BE2C (cell line): ENCODE data around the gene ZNRD2.
A peak's percentile ranks its signal among the peaks of the same experiment; 100 is the strongest.

Experiments
- DNase-seq: peaks from one replicate; pipeline ENCODE4 v3.0.0-alpha.2; 2020
- H3K27me3 ChIP-seq: fragments of 250-450 bp; sonication (Bioruptor Pico); 2 replicates; pipeline ENCODE4 v1.5.1; 2020; ENCODE audit warnings: mild to moderate bottlenecking
- H3K36me3 ChIP-seq: fragments of 250-450 bp; sonication (Bioruptor Pico); 2 replicates; pipeline ENCODE4 v1.5.1; 2020; ENCODE audit warnings: mild to moderate bottlenecking
- H3K4me1 ChIP-seq: fragments of 250-450 bp; sonication (Bioruptor Pico); 2 replicates; pipeline ENCODE4 v1.5.1; 2020
- H3K4me3 ChIP-seq: 2 replicates; pipeline ENCODE4 v1.5.1; 2011; ENCODE audit warnings: low read depth, low read length
- H3K9me3 ChIP-seq: fragments of 250-450 bp; sonication (Bioruptor Pico); 2 replicates; pipeline ENCODE4 v1.5.1; 2020
- CTCF ChIP-seq: IDR thresholded peaks from 2 replicates; pipeline ENCODE4 v1.5.1; 2012; ENCODE audit warnings: mild to moderate bottlenecking, low read depth, low read length

Gene ZNRD2

GRCh38 chr11:65542738-65543390, 27.4 kb upstream of the ZNRD2 start:
- H3K4me3 ChIP-seq: no peak overlapping the region
- no peaks in the 10 kb centered on the region for H3K27me3 ChIP-seq
- no peak for DNase-seq
- no peaks in the 10 kb centered on the region for H3K36me3 ChIP-seq
- no peaks in the 10 kb centered on the region for H3K9me3 ChIP-seq
- H3K4me1 ChIP-seq: no peaks in the 10 kb centered on the region
- TF ChIP-seq CTCF: no peak

- Histone ChIP-seq H3K36me3 (no peaks in the 10 kb centered on the region), H3K4me1 (no peaks in the 10 kb centered on the region), H3K9me3 (no peaks in the 10 kb centered on the region), H3K4me3 (no peak overlapping the region), H3K27me3 (no peaks in the 10 kb centered on the region)
- DNase-seq: no peak
- no peak for TF ChIP-seq CTCF
Observed at GRCh38 chr11:65545853-65546216, 24.4 kb upstream of the ZNRD2 start.

- no peaks in the 10 kb centered on the region for H3K9me3 ChIP-seq
- peak; percentile 87 for DNase-seq
- TF ChIP-seq CTCF: no peak
- no peaks in the 10 kb centered on the region for H3K36me3 ChIP-seq
- H3K27me3 ChIP-seq: no peaks in the 10 kb centered on the region
- H3K4me1 ChIP-seq: no peaks in the 10 kb centered on the region
- peak overlapping the region; percentile 35 for H3K4me3 ChIP-seq
Observed at GRCh38 chr11:65546217-65546958, 23.9 kb upstream of the ZNRD2 start.

- Histone ChIP-seq H3K36me3 (no peaks in the 10 kb centered on the region; the same call in 1 of the 2 replicates), H3K9me3 (no peaks in the 10 kb centered on the region), H3K27me3 (no peaks in the 10 kb centered on the region), H3K4me1 (no peaks in the 10 kb centered on the region), H3K4me3 (no peak overlapping the region)
- TF ChIP-seq CTCF: no peak
- no peak for DNase-seq
Observed at GRCh38 chr11:65547446-65548125, 22.7 kb upstream of the ZNRD2 start.

GRCh38 chr11:65548395-65548794, 21.9 kb upstream of the ZNRD2 start:
- H3K4me1 ChIP-seq: no peaks in the 10 kb centered on the region
- no peak overlapping the region for H3K4me3 ChIP-seq
- H3K36me3 ChIP-seq: no peaks in the 10 kb centered on the region; the same call in 1 of the 2 replicates
- DNase-seq: no peak
- H3K9me3 ChIP-seq: no peaks in the 10 kb centered on the region
- TF ChIP-seq CTCF: no peak
- no peaks in the 10 kb centered on the region for H3K27me3 ChIP-seq
